ENCODE measurements around the gene SDHB. TPM values are rescaled to one million over a fixed set of nuclear protein-coding genes. Genes with fewer than 3 reads are reported as not detected.

SDHB gene
- total and polyA plus RNA-seq, 9 donors = 51.9 to 120 (median 63.1) TPM

DNA sequence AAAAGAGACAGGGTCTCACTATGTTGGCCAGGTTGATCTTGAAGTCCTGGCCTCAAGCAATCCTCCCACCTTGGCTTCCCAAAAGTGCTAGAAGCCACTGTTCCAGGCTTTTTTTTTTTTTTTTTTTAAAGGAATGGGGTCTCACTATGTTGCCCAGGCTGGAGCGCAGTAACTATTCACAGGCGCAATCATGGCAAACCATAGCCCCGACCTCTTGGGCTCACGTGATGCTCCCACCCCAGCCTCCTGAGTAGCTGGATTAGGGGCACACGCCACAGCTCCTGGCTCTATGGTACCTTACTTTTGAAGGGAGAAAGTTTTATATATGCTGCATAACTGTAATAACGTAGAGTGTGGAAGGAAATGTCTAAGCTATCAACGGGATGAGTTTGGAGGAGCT lies 36.4 kb downstream of the SDHB start:
- DNase-seq = peak in 1 of 5 donors; percentile 8

DNA sequence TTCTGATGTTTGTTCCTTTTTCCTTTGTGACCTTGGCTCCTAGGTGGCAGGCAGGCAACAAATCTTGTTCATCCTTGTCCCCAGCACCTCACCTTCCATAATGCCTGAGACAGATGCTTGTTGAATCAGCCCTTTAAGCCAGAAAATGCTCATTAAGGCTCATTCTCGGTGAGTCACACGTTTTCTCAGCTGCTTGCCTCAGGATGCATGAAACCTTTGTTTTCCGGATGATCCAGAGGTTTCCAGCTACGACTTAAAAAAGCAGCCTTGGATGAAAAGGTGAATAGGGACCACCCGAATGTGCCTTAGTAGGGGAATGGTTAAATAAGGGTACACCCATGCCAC lies 37.5 kb downstream of the SDHB start:
- WGBS, 3 donors = 49 to 53% (median 52%) methylated on average over 5 of the region's 5 CpGs
- intact Hi-C loops (cut with DNase I) = no loop called here
- TF ChIP-seq, protein P1, sequence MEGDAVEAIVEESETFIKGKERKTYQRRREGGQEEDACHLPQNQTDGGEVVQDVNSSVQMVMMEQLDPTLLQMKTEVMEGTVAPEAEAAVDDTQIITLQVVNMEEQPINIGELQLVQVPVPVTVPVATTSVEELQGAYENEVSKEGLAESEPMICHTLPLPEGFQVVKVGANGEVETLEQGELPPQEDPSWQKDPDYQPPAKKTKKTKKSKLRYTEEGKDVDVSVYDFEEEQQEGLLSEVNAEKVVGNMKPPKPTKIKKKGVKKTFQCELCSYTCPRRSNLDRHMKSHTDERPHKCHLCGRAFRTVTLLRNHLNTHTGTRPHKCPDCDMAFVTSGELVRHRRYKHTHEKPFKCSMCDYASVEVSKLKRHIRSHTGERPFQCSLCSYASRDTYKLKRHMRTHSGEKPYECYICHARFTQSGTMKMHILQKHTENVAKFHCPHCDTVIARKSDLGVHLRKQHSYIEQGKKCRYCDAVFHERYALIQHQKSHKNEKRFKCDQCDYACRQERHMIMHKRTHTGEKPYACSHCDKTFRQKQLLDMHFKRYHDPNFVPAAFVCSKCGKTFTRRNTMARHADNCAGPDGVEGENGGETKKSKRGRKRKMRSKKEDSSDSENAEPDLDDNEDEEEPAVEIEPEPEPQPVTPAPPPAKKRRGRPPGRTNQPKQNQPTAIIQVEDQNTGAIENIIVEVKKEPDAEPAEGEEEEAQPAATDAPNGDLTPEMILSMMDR (IDR thresholded peaks at IDR 0.05) = no peak
- TF ChIP-seq EP300 (IDR thresholded peaks at IDR 0.05) = no peak
- TF ChIP-seq POLR2A (IDR thresholded peaks at IDR 0.05) = no peak
- no peak overlapping the region for H3K4me3 ChIP-seq
- DNase-seq = peak in 1 of 5 donors; percentile 4
- no peaks in the 10 kb centered on the region for H3K27me3 ChIP-seq
- H3K9me3 ChIP-seq = no peaks in the 10 kb centered on the region
- no peak overlapping the region for H3K27ac ChIP-seq
- no peaks in the 10 kb centered on the region for H3K36me3 ChIP-seq
- peaks cover 8% of the 10 kb centered on the region for H3K4me1 ChIP-seq (ENCODE audit: insufficient read depth)

More for the DNA sequence above, 36.4 kb downstream of the SDHB start:
- WGBS, 3 donors = 90 to 96% (median 92%) methylated on average over 7 of the region's 7 CpGs
- intact Hi-C loops (cut with DNase I) = no loop called here
- H3K27ac ChIP-seq = no peak overlapping the region
- TF ChIP-seq EP300 (IDR thresholded peaks at IDR 0.05) = no peak
- TF ChIP-seq, protein P1 (IDR thresholded peaks at IDR 0.05) = no peak
- TF ChIP-seq POLR2A (IDR thresholded peaks at IDR 0.05) = no peak
- H3K4me3 ChIP-seq = no peak overlapping the region
- H3K27me3 ChIP-seq = no peaks in the 10 kb centered on the region
- H3K36me3 ChIP-seq = no peaks in the 10 kb centered on the region
- H3K9me3 ChIP-seq = no peaks in the 10 kb centered on the region
- peaks cover 3% of the 10 kb centered on the region for H3K4me1 ChIP-seq (ENCODE audit: insufficient read depth)

DNA sequence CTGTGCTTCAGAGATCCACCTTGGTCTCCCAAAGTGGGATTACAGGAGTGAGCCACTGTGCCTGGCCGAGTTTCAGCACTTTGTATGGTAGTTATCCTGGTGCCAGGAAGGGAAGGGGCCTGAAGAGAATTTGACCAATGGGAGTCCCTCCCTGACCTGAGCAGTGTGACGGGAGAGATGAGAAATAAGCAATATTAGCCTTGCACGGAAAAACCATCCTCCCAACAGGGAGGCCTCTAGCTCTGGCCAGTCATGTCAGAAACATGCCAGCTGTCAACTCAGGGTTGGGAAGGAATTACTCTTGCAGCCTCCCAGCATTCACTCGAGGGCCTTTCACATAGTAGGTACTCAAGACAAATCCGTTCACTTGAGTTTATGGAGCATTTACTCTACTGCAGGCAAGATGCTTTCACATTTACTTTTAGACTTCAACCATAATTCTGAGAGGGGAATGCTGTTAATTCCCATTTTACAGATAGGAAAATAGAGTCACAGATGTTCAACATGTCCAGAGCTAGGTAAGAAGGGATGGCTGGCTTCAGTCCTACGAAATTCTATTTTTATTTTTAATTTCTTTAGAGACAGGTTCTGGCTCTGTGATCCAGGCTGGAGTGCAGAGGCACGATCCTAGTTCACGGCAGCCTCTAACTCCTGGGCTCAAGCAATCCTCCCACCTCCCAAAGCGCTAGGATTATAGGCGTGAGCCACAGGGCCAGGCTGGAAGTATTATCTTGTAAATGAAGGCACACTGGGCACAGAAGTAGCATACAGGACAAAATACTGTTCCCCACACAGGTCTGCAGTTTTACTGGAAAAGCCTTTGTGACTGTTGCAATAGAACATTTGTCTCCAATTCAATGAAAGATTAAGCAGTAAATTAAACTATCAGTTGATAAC lies 38.9 kb downstream of the SDHB start:
- Histone ChIP-seq H3K4me1 (ENCODE audit: insufficient read depth) (peaks cover 12% of the 10 kb centered on the region), H3K4me3 (no peak overlapping the region), H3K27me3 (no peaks in the 10 kb centered on the region), H3K27ac (no peak overlapping the region), H3K36me3 (no peaks in the 10 kb centered on the region), H3K9me3 (no peaks in the 10 kb centered on the region)
- 53 to 60% (median 57%) methylated on average over 10 of the region's 10 CpGs for WGBS, 3 donors
- intact Hi-C loops (cut with DNase I) = no loop called here
- DNase-seq = peak in 1 of 5 donors; percentile 9
- no peak for TF ChIP-seq POLR2A (IDR thresholded peaks at IDR 0.05)
- TF ChIP-seq EP300 (IDR thresholded peaks at IDR 0.05) = no peak
- TF ChIP-seq, protein P1 (IDR thresholded peaks at IDR 0.05) = no peak

DNA sequence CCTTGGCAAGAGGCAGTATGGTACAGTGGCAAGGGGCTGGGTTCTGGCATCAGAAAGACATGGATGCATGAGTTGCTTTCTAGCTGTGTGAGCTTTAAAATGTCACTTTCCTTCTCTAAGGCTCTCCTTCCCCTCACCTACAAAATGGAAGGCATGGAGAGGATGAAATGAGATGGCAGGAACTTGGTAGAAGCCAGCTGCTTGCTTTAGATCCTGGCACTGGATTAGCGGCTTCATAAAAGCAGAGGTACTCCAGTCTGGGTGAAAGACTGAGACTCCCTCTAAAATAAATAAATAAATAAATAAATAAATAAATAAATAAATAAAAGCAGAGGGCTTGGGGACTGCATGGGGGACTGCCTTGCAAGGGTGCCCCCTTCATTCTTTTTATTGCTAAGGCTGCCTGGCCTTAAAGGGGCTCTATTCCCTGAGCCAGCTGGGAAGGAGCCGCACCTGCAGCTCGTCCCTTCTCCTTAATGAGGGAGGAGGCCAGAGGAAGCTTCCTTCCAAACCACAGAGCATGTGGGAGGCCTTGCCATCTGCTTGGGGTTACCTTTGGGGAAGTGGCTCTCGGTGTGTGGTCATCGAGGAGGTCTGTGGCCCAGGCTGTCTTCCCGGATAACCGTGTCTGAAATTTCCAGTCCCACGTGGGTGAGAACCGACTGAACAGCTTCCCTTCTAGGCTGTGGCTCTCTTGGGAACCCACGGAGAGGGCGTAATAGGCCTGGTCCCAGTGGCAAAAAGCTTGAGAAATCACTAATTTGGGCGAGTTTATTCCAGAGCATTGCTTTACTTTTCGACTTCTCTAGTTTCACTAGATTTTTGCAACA lies 40.1 kb downstream of the SDHB start:
- no peak for TF ChIP-seq POLR2A (IDR thresholded peaks at IDR 0.05)
- TF ChIP-seq, protein P1 (IDR thresholded peaks at IDR 0.05) = no peak
- TF ChIP-seq EP300 (IDR thresholded peaks at IDR 0.05) = no peak
- Histone ChIP-seq H3K4me1 (ENCODE audit: insufficient read depth) (peaks cover 12% of the 10 kb centered on the region), H3K27me3 (no peaks in the 10 kb centered on the region), H3K27ac (no peak overlapping the region), H3K36me3 (no peaks in the 10 kb centered on the region), H3K4me3 (no peak overlapping the region), H3K9me3 (no peaks in the 10 kb centered on the region)
- intact Hi-C loops (cut with DNase I) = no loop called here
- WGBS, 3 donors = 52 to 61% (median 52%) methylated on average over 13 of the region's 13 CpGs
- DNase-seq = peak in 1 of 5 donors; percentile 16

Measured in ovary (tissue), 9 donors.